H1 (cell line): ENCODE measurements around the gene MYBPHL. TPM values are rescaled to one million over a fixed set of nuclear protein-coding genes. Genes with fewer than 3 reads are reported as not detected.

Source experiments
- CTCF ChIA-PET: fragments of 300-600 bp; sonication (Branson Sonifier 250); formaldehyde crosslinking; loops from one replicate; lab custom pipeline; 2021; ENCODE audit not compliant: partially characterized antibody; lab: Charles Lee
- POLR2A ChIA-PET: fragments of 300-600 bp; sonication (Branson Sonifier 250); formaldehyde crosslinking; loops from one replicate; lab custom pipeline; 2021; ENCODE audit warnings: inconsistent platforms; ENCODE audit not compliant: partially characterized antibody; lab: Charles Lee
- DNase-seq, 2 experiments: peaks; one replicate each; pipeline versions ENCODE4 v3.0.0 to v3.0.0-alpha.2; 2010 to 2022; ENCODE audit warnings: low spot score in 2 of 2, low read depth in 1 of 2, mixed read lengths in 1 of 2
- FAIRE-seq: peaks from 2 replicates; lab custom pipeline; 2011; peaks lifted over from hg19 to GRCh38; lab: Jason Lieb, UNC
- H2AFZ ChIP-seq: 2 replicates; pipeline ENCODE4 v1.8.1; 2012; ENCODE audit warnings: low read length, inconsistent platforms
- H2AK5ac ChIP-seq: 2 replicates; pipeline ENCODE4 v1.6.1; 2013; ENCODE audit warnings: low read depth, low read length
- H2BK120ac ChIP-seq: replicated peaks from 2 replicates; pipeline ENCODE3; 2013; ENCODE audit warnings: low read depth, low read length, inconsistent platforms
- H2BK12ac ChIP-seq: 2 replicates; pipeline ENCODE4 v1.6.1; 2013; ENCODE audit warnings: low read depth, low read length
- H2BK15ac ChIP-seq: 2 replicates; pipeline ENCODE4 v1.6.1; 2013; ENCODE audit warnings: low read length
- H2BK20ac ChIP-seq: 2 replicates; pipeline ENCODE4 v1.6.1; 2013; ENCODE audit warnings: low read length
- H2BK5ac ChIP-seq: 2 replicates; pipeline ENCODE4 v1.6.1; 2013; ENCODE audit warnings: low read depth, low read length
- H3K14ac ChIP-seq: 2 replicates; pipeline ENCODE4 v1.6.1; 2013; ENCODE audit warnings: inconsistent platforms; ENCODE audit not compliant: insufficient read length
- H3K18ac ChIP-seq: 2 replicates; pipeline ENCODE4 v1.6.1; 2013; ENCODE audit warnings: low read length; ENCODE audit errors: extremely low read depth
- H3K23ac ChIP-seq: 2 replicates; pipeline ENCODE4 v1.6.1; 2013; ENCODE audit warnings: inconsistent platforms; ENCODE audit not compliant: insufficient read length
- H3K23me2 ChIP-seq: 2 replicates; pipeline ENCODE4 v1.6.1; 2013; ENCODE audit warnings: low read depth, low read length
- H3K27ac ChIP-seq: 2 replicates; pipeline ENCODE4 v1.6.1; 2011; ENCODE audit warnings: low read depth, low read length, inconsistent platforms
- H3K27me3 ChIP-seq, 4 experiments: replicated peaks in 1 of 4; 1 replicate in 1 of 4; 2 replicates in 3 of 4; pipeline versions ENCODE4 v1.6.1 to v1.8.1; 2011 to 2013; ENCODE audit warnings: low read length in 3 of 4, mild to moderate bottlenecking in 3 of 4, inconsistent platforms in 2 of 4, mixed read lengths in 2 of 4, moderate library complexity in 1 of 4; ENCODE audit not compliant: control insufficient read depth in 3 of 4, insufficient read depth in 3 of 4; ENCODE audit errors: extremely low read depth in 1 of 4
- H3K36me3 ChIP-seq, 4 experiments: 2 replicates each; pipeline versions ENCODE4 v1.6.1 to v1.8.1; 2011 to 2013; ENCODE audit warnings: mild to moderate bottlenecking in 4 of 4, low read length in 3 of 4, moderate library complexity in 2 of 4, control low read depth in 1 of 4, inconsistent platforms in 1 of 4; ENCODE audit not compliant: insufficient read depth in 4 of 4, control insufficient read depth in 2 of 4
- H3K4ac ChIP-seq: replicated peaks from 2 replicates; pipeline ENCODE3; 2013; ENCODE audit warnings: low read length, low read depth, mixed read lengths, inconsistent platforms; ENCODE audit not compliant: insufficient read length
- H3K4me1 ChIP-seq, 4 experiments: replicated peaks in 1 of 4; 1 replicate in 1 of 4; 2 replicates in 3 of 4; pipeline versions ENCODE4 v1.6.1 to v1.8.1; 2011 to 2013; ENCODE audit warnings: low read length in 3 of 4, inconsistent platforms in 2 of 4, mixed read lengths in 1 of 4; ENCODE audit not compliant: insufficient read depth in 4 of 4, control insufficient read depth in 3 of 4
- H3K4me2 ChIP-seq, 2 experiments: 2 replicates each; pipeline versions ENCODE4 v1.6.1 to v1.8.1; 2011 to 2013; ENCODE audit warnings: low read depth in 2 of 2, low read length in 2 of 2, control low read depth in 1 of 2, inconsistent platforms in 1 of 2, mild to moderate bottlenecking in 1 of 2; ENCODE audit not compliant: insufficient read depth in 1 of 2
- H3K4me3 ChIP-seq, 4 experiments: fragments of 200-600, 300-600 bp in 1 of 4; sonication (generic), shearing (Covaris generic), sonication (Bioruptor Twin) in 1 of 4; 2 replicates each; pipeline versions ENCODE4 v1.5.1 to v1.8.1; 2011 to 2016; ENCODE audit warnings: low read length in 4 of 4, low read depth in 3 of 4, control low read depth in 2 of 4, inconsistent platforms in 2 of 4, mild to moderate bottlenecking in 2 of 4, mixed read lengths in 1 of 4, moderate library complexity in 1 of 4; ENCODE audit not compliant: insufficient read depth in 2 of 4; ENCODE audit errors: extremely low read depth in 1 of 4
- H3K56ac ChIP-seq: replicated peaks from 2 replicates; pipeline ENCODE3; 2013; ENCODE audit warnings: low read depth, mild to moderate bottlenecking, mixed read lengths, low read length, inconsistent platforms; ENCODE audit not compliant: insufficient read length
- H3K79me1 ChIP-seq: 2 replicates; pipeline ENCODE4 v1.6.1; 2013; ENCODE audit warnings: low read depth, low read length, control low read depth
- H3K79me2 ChIP-seq, 2 experiments: 2 replicates each; pipeline versions ENCODE4 v1.6.1 to v1.8.1; 2012 to 2013; ENCODE audit warnings: low read length in 2 of 2, mild to moderate bottlenecking in 2 of 2, inconsistent platforms in 1 of 2; ENCODE audit not compliant: insufficient read depth in 2 of 2, control insufficient read depth in 1 of 2
- H3K9ac ChIP-seq, 4 experiments: replicated peaks in 1 of 4; 1 replicate in 1 of 4; 2 replicates in 3 of 4; pipeline versions ENCODE4 v1.6.1 to v1.8.1; 2011 to 2013; ENCODE audit warnings: low read depth in 3 of 4, low read length in 3 of 4, control low read depth in 2 of 4, mild to moderate bottlenecking in 2 of 4, moderate library complexity in 2 of 4, inconsistent platforms in 1 of 4; ENCODE audit errors: extremely low read depth in 1 of 4
- H3K9me3 ChIP-seq, 2 experiments: 2 replicates each; pipeline versions ENCODE4 v1.6.1 to v1.8.1; 2012 to 2013; ENCODE audit warnings: mild to moderate bottlenecking in 2 of 2, moderate library complexity in 2 of 2, control low read depth in 1 of 2, inconsistent platforms in 1 of 2, low read depth in 1 of 2, low read length in 1 of 2, mixed read lengths in 1 of 2; ENCODE audit not compliant: insufficient read depth in 2 of 2
- H4K20me1 ChIP-seq, 2 experiments: replicated peaks in 1 of 2; 2 replicates each; pipeline versions ENCODE3 to v1.8.1; 2011 to 2013; ENCODE audit warnings: inconsistent platforms in 2 of 2, low read length in 2 of 2, mild to moderate bottlenecking in 1 of 2; ENCODE audit not compliant: insufficient read depth in 2 of 2, control insufficient read depth in 1 of 2
- H4K5ac ChIP-seq: 2 replicates; pipeline ENCODE4 v1.6.1; 2013; ENCODE audit warnings: low read length, low read depth, mixed read lengths, inconsistent platforms; ENCODE audit not compliant: insufficient read length
- H4K8ac ChIP-seq: 2 replicates; pipeline ENCODE4 v1.8.0; 2013; ENCODE audit warnings: mild to moderate bottlenecking, moderate library complexity, low read length, inconsistent platforms; ENCODE audit not compliant: insufficient read depth; ENCODE audit errors: extremely low read depth
- H4K91ac ChIP-seq: replicated peaks from 2 replicates; pipeline ENCODE3; 2013; ENCODE audit warnings: low read length, mixed read lengths, inconsistent platforms; ENCODE audit not compliant: insufficient read length
- ASH2L ChIP-seq: fragments of 200-600, 300-600 bp; sonication (generic); IDR thresholded peaks from one replicate; pipeline ENCODE4 v1.7.1; 2017; ENCODE audit warnings: low read length
- BCL11A ChIP-seq, 2 experiments: IDR thresholded peaks; one replicate each; pipeline ENCODE4 v1.6.1; 2011; ENCODE audit warnings: low read depth in 2 of 2, low read length in 2 of 2, mild to moderate bottlenecking in 2 of 2
- CHD1 ChIP-seq: IDR thresholded peaks from 2 replicates; pipeline ENCODE4 v1.6.1; 2012; ENCODE audit warnings: low read depth, low read length, improper control_type of control experiment
- CTBP2 ChIP-seq: IDR thresholded peaks from 2 replicates; pipeline ENCODE4 v1.7.0; 2011; ENCODE audit warnings: borderline replicate concordance, mild to moderate bottlenecking, moderate library complexity, mixed read lengths, low read length; ENCODE audit not compliant: insufficient read depth, insufficient read length
- EGR1 ChIP-seq: IDR thresholded peaks from 2 replicates; pipeline ENCODE4 v1.6.1; 2011; ENCODE audit warnings: low read depth, low read length, borderline replicate concordance
- HDAC6 ChIP-seq: IDR thresholded peaks from one replicate; pipeline ENCODE4 v1.7.1; 2012; ENCODE audit warnings: low read depth, mild to moderate bottlenecking, inconsistent platforms, low read length, moderate library complexity
- POU5F1 ChIP-seq: IDR thresholded peaks from 2 replicates; pipeline ENCODE4 v1.6.1; 2011; ENCODE audit warnings: low read depth, mild to moderate bottlenecking, low read length, moderate library complexity
- SIRT6 ChIP-seq: IDR thresholded peaks from one replicate; pipeline ENCODE4 v1.7.1; 2012; ENCODE audit warnings: low read length, inconsistent platforms
- WGBS, 2 experiments: shearing (Covaris generic) in 1 of 2; methylation state at CpG; one replicate each; pipeline versions ENCODE4 v1.1.6 to v1.1.7; 2013 to 2015; ENCODE audit warnings: low lambda C conversion rate in 2 of 2, mixed read lengths in 2 of 2, inconsistent platforms in 1 of 2, low coverage in 1 of 2, missing lambda C conversion rate in 1 of 2; ENCODE audit not compliant: insufficient replicate concordance in 2 of 2, insufficient coverage in 1 of 2, insufficient read length in 1 of 2; ENCODE audit errors: extremely low coverage in 1 of 2, missing lambda C conversion rate in 1 of 2; 5-methylcytosine and 5-hydroxymethylcytosine counted together
- polyA plus RNA-seq, 7 experiments: library from polyadenylated mRNA; depleted of rRNA in 3 of 7; stranded (reverse) in 5 of 7; unstranded in 2 of 7; fragments of >200 nt in 5 of 7; fragments of 200-250 nt in 2 of 7; gene quantifications; 1 replicate in 5 of 7; 2 replicates in 1 of 7; 4 replicates in 1 of 7; pipeline versions ENCODE4 v1.2.1 to v1.2.3, GENCODE V29; 2011 to 2013; ENCODE audit warnings: missing spikeins in 2 of 7, mixed read lengths in 2 of 7
- total RNA-seq: library from RNA; stranded (reverse); fragmentation: NEBNext Ultra II Directional; extraction: Animal tissue kit (Norgen Biotek cat#: 25700); gene quantifications from 2 replicates; pipeline ENCODE4 v1.2.1, GENCODE V29; 2021

MYBPHL gene
- total and polyA plus RNA-seq, 2 of the 8 experiments (the other 6 are each of a cell fraction or from before 2014, with no cell fraction given) = 0.24 to 0.30 TPM

GRCh38 chr1:109252167-109252892 is 54.5 kb downstream of the MYBPHL start:
- H3K27me3 ChIP-seq = peaks cover 0 to 22% (median 16%) of the 10 kb centered on the region in 4 experiments; a peak in 5 of 7 replicates
- no peak overlapping the region; the same call in 1 of the 2 replicates for H2AK5ac ChIP-seq
- FAIRE-seq (no peak), DNase-seq (no peak)
- H3K23ac ChIP-seq = no peak overlapping the region
- CTCF ChIA-PET = interaction anchor here (0.6 to 28.7 kb wide), 7 partner anchors 12 to 294 kb away, joined by 3 to 651 read pairs (median 32); partner anchors contain the start of genes SARS1 and SORT1
- H3K23me2 ChIP-seq = peaks cover 3% of the 10 kb centered on the region; the same call in 1 of the 2 replicates
- no peak overlapping the region for H3K56ac ChIP-seq
- H3K4me1 ChIP-seq = peaks cover 5 to 41% (median 37%) of the 10 kb centered on the region in 4 experiments
- H3K27ac ChIP-seq = no peak overlapping the region
- no peak overlapping the region for H2BK120ac ChIP-seq
- peaks cover 0 to 32% of the 10 kb centered on the region in 2 experiments; a peak in 1 of 4 replicates for H3K79me2 ChIP-seq
- no peak overlapping the region for H3K18ac ChIP-seq
- H2BK20ac ChIP-seq = no peak overlapping the region
- no peak overlapping the region for H4K91ac ChIP-seq
- no peak overlapping the region for H3K4ac ChIP-seq
- H2BK5ac ChIP-seq = no peak overlapping the region; the same call in 1 of the 2 replicates
- H3K79me1 ChIP-seq = peaks cover 13% of the 10 kb centered on the region; the same call in 1 of the 2 replicates
- H3K36me3 ChIP-seq = peaks cover 0 to 8% (median 0%) of the 10 kb centered on the region in 4 experiments; a peak in 3 of 8 replicates
- H3K4me3 ChIP-seq = no peak overlapping the region
- H3K9me3 ChIP-seq = no peaks in the 10 kb centered on the region; a peak in 2 of 4 replicates
- H2BK12ac ChIP-seq = peak overlapping the region; percentile 39; the same call in 1 of the 2 replicates
- H2BK15ac ChIP-seq = 0 out of 2 replicates have a peak overlapping the region, but pooled peaks have one; percentile 72
- no peak overlapping the region for H3K14ac ChIP-seq
- H2AFZ ChIP-seq = no peak overlapping the region
- H4K20me1 ChIP-seq = peaks cover 3 to 7% of the 10 kb centered on the region in 2 experiments
- no peak overlapping the region for H3K9ac ChIP-seq
- POLR2A ChIA-PET = interaction anchor here (5.8 to 12.2 kb wide), 2 partner anchors 15 to 38 kb away, joined by 36 to 252 read pairs; partner anchors contain the start of gene SARS1
- H3K4me2 ChIP-seq = no peak overlapping the region
- WGBS, 2 experiments = 96% methylated on average over 28 of the region's 31 CpGs; no CpG with 5 or more reads in 1 of the 2 experiments
- H4K8ac ChIP-seq = no peak overlapping the region
- no peak overlapping the region for H4K5ac ChIP-seq
- TF ChIP-seq EGR1 = no peak
- TF ChIP-seq ASH2L = no peak
- no peak for TF ChIP-seq CTBP2
- no peak for TF ChIP-seq POU5F1
- no peak for TF ChIP-seq BCL11A (IDR thresholded peaks at IDR 0.05; ENCODE audit: low read depth in 2 of 2, low read length in 2 of 2)
- no peak for TF ChIP-seq SIRT6
- TF ChIP-seq CHD1 = no peak
- TF ChIP-seq HDAC6 = no peak
